ENCODE measurements around the gene PACSIN2. TPM values are rescaled to one million over a fixed set of nuclear protein-coding genes. Genes with fewer than 3 reads are reported as not detected.

The PACSIN2 gene
- total RNA-seq, 1 donor from 2014 or later = 56.6 TPM

DNA sequence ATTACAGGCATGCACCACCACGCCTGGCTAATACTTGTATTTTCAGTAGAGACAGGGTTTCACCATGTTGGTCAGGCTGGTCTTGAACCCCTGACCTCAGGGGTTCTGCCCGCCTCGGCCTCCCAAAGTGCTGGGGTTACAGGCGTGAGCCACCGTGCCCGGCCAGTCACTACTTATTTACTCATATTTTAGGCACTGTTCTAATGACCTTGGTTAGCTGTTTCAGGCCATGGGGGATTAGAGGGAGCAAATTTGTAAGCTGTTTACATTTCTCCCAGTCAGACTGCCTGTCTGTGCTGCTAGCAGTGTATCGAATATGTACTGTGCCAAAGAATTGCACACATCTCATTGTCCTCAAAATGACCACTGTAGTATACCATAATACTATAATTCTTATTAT is 32.7 kb upstream of the PACSIN2 start:
- TF ChIP-seq, protein P1, sequence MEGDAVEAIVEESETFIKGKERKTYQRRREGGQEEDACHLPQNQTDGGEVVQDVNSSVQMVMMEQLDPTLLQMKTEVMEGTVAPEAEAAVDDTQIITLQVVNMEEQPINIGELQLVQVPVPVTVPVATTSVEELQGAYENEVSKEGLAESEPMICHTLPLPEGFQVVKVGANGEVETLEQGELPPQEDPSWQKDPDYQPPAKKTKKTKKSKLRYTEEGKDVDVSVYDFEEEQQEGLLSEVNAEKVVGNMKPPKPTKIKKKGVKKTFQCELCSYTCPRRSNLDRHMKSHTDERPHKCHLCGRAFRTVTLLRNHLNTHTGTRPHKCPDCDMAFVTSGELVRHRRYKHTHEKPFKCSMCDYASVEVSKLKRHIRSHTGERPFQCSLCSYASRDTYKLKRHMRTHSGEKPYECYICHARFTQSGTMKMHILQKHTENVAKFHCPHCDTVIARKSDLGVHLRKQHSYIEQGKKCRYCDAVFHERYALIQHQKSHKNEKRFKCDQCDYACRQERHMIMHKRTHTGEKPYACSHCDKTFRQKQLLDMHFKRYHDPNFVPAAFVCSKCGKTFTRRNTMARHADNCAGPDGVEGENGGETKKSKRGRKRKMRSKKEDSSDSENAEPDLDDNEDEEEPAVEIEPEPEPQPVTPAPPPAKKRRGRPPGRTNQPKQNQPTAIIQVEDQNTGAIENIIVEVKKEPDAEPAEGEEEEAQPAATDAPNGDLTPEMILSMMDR (IDR thresholded peaks at IDR 0.05; ENCODE audit: unreplicated experiment) = no peak
- Mint-ChIP-seq H3K36me3 (peaks cover 11% of the 10 kb centered on the region), H3K9me3 (no peaks in the 10 kb centered on the region), H3K27ac (no peak overlapping the region), H3K4me3 (no peak overlapping the region), H3K27me3 (ENCODE audit: low read depth) (no peaks in the 10 kb centered on the region), H3K4me1 (no peaks in the 10 kb centered on the region)
- DNase-seq (ENCODE audit: low spot score in 2 of 2, unreplicated experiment in 2 of 2) = no peak

DNA sequence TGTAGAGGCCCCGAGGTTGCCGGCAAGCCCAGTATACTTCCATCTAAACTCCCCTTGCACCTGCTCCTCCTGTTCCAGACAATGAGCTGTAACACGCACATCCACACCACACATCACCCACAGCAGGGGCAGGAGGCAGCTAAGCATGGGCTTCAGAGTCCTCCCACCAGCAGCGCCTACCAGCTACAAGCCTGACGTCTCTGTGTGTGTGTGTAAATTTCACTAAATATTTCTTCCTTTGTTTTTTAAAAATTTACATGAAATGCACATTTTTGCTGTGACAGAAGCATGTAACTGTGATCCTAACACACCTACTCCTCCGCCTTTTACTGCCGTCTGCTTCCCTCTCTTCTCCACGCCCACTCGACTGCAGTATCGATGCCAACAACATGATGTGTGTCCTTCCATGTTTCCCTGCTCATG is 29.4 kb upstream of the PACSIN2 start:
- H3K9me3 Mint-ChIP-seq = no peaks in the 10 kb centered on the region
- no peak overlapping the region for H3K27ac Mint-ChIP-seq
- no peak overlapping the region for H3K4me3 Mint-ChIP-seq
- no peak for DNase-seq (ENCODE audit: low spot score in 2 of 2, unreplicated experiment in 2 of 2)
- peaks cover 6% of the 10 kb centered on the region for H3K4me1 Mint-ChIP-seq
- TF ChIP-seq, protein P1 (IDR thresholded peaks at IDR 0.05; ENCODE audit: unreplicated experiment) = no peak
- H3K36me3 Mint-ChIP-seq = peaks cover 7% of the 10 kb centered on the region
- H3K27me3 Mint-ChIP-seq (ENCODE audit: low read depth) = no peaks in the 10 kb centered on the region

DNA sequence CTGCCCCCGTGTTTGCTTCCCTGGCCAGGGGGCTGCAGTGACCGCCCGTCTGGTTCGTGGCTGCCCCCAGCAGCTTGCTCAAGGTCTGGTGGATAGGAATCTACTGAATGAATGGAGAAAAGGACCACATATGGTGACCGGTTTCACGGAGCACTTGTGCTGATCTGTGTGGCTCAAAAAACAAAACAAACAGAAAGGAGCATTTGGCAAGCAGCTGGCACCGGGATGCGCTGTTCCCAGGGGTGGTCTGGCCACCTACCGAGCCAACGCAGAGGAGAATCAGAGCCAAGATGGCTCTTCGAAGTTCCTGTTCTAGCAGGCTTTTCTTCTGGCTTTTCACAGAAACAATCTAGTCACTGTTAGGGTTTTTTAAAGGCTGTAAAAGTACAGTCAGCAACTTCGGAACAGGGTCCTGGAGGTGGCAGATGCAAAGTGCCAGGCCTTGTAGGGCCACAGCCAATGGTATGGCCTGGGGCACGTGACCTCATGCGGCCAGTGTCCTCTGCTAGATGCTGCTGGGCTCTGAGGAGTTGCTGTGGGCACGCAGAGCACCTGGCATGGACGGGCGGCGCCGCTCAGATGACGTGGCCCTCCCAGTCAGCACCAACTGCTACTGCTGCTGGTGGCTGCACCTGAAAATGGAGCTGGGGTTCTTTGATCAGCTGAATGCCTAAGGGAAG is 27.3 kb upstream of the PACSIN2 start:
- TF ChIP-seq, protein P1 (IDR thresholded peaks at IDR 0.05; ENCODE audit: unreplicated experiment) = no peak
- Mint-ChIP-seq H3K9me3 (no peaks in the 10 kb centered on the region), H3K36me3 (peaks cover 12% of the 10 kb centered on the region), H3K4me1 (peaks cover 6% of the 10 kb centered on the region), H3K27ac (no peak overlapping the region), H3K27me3 (ENCODE audit: low read depth) (no peaks in the 10 kb centered on the region), H3K4me3 (no peak overlapping the region)
- no peak for DNase-seq (ENCODE audit: low spot score in 2 of 2, unreplicated experiment in 2 of 2)

DNA sequence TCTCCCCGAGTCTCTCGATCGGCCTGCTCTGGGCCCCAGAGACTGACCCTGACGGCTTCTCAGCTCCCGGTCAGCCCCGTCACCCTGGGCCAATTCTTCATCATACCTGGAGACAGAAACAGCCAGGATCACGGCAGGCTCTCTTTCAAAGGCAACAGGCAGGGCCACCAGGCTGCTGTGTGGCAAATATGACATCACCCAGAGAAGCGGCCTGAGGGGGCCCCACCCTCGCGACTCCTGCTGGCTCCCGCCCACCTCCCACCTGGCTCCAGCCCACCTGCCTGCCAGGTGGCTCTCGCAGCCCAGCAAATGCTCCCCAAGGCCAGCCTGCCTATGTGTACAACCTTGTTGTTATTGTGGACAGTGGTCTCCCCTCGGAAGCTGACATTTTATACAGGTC is 24.9 kb upstream of the PACSIN2 start:
- Mint-ChIP-seq H3K27me3 (ENCODE audit: low read depth) (no peaks in the 10 kb centered on the region), H3K9me3 (no peaks in the 10 kb centered on the region), H3K4me1 (peaks cover 6% of the 10 kb centered on the region), H3K36me3 (peaks cover 7% of the 10 kb centered on the region), H3K4me3 (no peak overlapping the region), H3K27ac (peak overlapping the region; percentile 77)
- DNase-seq (ENCODE audit: low spot score in 2 of 2, unreplicated experiment in 2 of 2) = no peak
- TF ChIP-seq, protein P1 (IDR thresholded peaks at IDR 0.05; ENCODE audit: unreplicated experiment) = no peak

DNA sequence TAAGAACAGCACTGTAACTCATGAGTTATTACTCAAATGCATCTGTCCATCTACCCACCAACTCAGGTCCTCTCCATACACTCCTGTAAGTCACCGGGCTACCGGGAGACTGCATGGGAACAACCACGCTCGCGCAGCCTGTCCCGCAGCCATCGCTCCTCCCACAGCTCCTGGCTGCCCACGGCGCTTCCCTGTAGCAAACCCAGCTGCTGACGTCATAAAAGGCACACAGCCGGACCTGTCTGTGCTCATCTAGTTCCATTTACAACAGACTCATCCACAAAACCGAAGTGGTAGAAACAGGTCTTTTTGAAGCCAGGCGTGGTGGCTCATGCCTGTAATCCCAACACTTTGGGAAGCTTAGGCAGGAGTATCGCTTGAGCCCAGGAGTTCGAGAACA is 23.4 kb upstream of the PACSIN2 start:
- peaks cover 10% of the 10 kb centered on the region for H3K4me1 Mint-ChIP-seq
- H3K27ac Mint-ChIP-seq = no peak overlapping the region
- TF ChIP-seq, protein P1 (IDR thresholded peaks at IDR 0.05; ENCODE audit: unreplicated experiment) = no peak
- no peaks in the 10 kb centered on the region for H3K9me3 Mint-ChIP-seq
- no peaks in the 10 kb centered on the region for H3K27me3 Mint-ChIP-seq (ENCODE audit: low read depth)
- no peak overlapping the region for H3K4me3 Mint-ChIP-seq
- no peak for DNase-seq (ENCODE audit: low spot score in 2 of 2, unreplicated experiment in 2 of 2)
- H3K36me3 Mint-ChIP-seq = peaks cover 5% of the 10 kb centered on the region

Data from mesothelial cell of epicardium (in vitro differentiated cells).